D721Med (cell line): ENCODE data around the gene SCT.
"Not testable (repeated sequence)": the region's sequence is repeated elsewhere in the genome, so short reads cannot be mapped to it uniquely, and the experiment has no call there.

ENCODE experiments used
- DNase-seq: peaks from one replicate; pipeline ENCODE4 v3.0.0; 2011; ENCODE audit warnings: low spot score; ENCODE audit not compliant: insufficient read length
- FAIRE-seq: peaks from 2 replicates; lab custom pipeline; 2011; peaks lifted over from hg19 to GRCh38; lab: Jason Lieb, UNC
- TF ChIP-seq, protein P1 (sequence below): IDR thresholded peaks from 2 replicates; pipeline ENCODE4 v1.5.1; 2012; ENCODE audit warnings: mild to moderate bottlenecking, control low read depth; ENCODE audit not compliant: insufficient read depth; ENCODE audit errors: missing control alignments

SCT gene

DNA sequence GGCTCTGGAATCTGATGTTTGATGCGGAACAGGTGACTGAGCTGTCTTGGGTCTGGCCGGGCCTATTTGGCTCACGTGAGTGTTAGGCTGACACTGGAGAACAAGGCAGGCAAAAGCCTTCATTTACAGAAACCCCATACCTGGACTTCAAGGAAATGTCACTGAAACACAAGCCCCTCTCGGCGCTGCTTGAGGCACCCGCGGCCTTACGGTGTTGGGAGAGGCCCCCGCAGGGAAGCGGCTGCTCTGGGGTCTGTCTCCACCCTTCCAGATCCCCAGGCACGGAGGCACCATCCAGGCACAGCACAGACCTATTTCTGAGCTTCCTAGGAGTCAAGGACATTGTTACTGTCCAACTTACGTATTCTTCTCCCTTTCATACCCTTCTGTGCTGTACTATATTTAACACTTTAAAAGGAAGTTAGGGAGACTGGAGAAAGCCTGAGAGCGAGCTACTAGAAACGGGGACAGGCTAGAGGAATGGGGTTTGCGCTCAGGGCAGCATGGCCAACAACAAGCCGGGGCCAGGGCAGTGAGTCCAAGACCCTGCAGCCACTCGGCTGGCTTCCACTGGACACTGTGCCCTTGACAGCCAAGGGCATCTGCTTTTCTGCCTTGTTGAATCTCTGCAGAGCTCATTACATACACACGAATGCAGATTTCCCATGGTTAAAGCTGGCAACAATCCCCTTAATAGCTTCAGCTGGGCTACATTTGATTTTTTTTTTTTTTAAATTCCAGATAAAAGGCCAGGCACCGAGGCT, 33.9 kb upstream of the SCT start:
- no peak for FAIRE-seq
- TF ChIP-seq, protein P1, sequence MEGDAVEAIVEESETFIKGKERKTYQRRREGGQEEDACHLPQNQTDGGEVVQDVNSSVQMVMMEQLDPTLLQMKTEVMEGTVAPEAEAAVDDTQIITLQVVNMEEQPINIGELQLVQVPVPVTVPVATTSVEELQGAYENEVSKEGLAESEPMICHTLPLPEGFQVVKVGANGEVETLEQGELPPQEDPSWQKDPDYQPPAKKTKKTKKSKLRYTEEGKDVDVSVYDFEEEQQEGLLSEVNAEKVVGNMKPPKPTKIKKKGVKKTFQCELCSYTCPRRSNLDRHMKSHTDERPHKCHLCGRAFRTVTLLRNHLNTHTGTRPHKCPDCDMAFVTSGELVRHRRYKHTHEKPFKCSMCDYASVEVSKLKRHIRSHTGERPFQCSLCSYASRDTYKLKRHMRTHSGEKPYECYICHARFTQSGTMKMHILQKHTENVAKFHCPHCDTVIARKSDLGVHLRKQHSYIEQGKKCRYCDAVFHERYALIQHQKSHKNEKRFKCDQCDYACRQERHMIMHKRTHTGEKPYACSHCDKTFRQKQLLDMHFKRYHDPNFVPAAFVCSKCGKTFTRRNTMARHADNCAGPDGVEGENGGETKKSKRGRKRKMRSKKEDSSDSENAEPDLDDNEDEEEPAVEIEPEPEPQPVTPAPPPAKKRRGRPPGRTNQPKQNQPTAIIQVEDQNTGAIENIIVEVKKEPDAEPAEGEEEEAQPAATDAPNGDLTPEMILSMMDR: no peak
- no peak for DNase-seq

DNA sequence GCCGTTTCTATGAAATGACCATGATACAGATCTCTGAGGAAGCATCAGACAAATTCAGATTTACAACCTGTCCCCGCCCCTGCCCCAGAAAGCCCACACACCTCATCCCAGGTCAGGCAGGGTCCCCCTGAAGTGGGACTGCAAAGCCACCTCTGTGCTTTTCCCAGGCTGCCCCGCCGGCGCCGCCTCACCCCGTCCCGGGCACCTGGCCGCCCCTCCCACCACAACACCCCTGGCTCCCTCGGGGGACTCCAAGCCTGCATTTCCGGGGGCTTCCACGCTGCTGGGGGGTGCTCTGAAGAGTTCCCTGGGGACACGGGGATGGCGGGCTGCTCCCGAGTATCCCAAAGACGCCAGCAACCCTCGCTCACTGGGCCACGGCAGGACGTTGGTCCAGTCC, 33.3 kb upstream of the SCT start:
- TF ChIP-seq, protein P1: no peak
- FAIRE-seq: no peak
- no peak for DNase-seq

DNA sequence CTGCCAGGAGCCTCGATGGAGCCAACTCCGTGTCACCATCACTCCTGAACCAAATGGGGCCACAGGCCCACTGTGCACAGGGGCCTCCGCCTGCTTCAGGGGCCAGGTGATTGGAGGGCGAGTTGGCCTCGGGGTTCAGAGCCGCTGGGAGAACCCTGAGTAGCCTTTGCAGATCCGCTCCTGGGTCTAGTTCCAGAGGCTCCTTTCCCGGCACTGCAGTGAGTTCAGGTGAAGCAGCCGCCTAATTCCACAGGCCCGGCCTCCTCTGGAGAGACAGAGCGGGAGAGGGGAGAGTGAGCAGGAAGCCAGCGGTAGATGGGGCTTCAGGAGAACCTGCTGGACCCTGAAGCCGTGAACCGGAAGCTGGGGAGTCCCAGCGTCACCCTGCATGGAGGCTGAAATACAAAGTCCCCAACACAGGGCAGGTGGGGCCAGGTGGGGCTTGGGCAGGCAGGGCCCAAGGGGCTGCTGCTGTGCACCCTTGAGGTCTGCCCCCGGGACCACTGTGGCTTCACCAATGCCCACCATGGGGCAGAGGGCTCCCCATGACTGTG, 32.6 kb upstream of the SCT start:
- DNase-seq (no peak), FAIRE-seq (no peak)
- TF ChIP-seq, protein P1: no peak

DNA sequence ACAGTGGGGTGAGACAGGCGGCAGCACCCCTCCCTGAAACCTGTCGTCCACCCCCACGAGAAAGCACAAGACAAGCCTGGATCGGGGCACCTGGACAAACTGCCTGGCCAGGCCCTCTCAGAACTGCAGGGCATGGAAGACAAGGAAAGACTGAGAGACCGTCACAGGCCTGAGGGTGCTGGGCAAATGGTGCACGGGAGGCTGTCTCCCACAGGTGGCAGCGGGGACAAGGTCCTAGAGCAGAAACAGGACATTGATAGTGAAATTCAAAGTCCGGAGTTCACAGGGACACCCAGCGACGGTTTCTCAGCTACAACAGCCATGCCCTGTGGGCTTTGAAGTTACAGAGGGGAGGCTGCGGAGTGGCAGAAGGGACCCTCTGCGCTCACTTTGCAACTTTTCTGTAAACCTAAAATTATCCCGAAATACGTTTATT, 30.7 kb upstream of the SCT start:
- DNase-seq (no peak), FAIRE-seq (no peak)
- TF ChIP-seq, protein P1: no peak

DNA sequence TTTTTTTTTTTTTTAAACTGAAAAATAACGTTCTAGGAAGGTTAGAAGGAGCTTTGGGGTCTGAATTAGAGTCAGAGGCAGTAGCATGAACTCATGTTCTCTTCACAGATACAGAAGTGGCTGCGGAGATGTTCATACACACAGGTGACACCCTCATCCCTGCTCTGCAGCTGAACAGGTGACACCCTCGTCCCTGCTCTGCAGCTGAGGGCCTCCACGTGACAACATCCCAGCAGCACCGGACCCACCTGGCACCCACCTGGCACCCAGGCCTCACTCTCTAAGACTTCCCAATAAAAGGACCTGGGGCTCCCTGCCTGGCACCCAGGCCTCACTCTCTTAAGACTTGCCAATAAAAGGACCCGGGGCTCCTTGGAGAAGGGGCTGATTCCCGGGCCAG, 29.9 kb upstream of the SCT start:
- no peak for DNase-seq
- no peak for FAIRE-seq
- TF ChIP-seq, protein P1: no peak

DNA sequence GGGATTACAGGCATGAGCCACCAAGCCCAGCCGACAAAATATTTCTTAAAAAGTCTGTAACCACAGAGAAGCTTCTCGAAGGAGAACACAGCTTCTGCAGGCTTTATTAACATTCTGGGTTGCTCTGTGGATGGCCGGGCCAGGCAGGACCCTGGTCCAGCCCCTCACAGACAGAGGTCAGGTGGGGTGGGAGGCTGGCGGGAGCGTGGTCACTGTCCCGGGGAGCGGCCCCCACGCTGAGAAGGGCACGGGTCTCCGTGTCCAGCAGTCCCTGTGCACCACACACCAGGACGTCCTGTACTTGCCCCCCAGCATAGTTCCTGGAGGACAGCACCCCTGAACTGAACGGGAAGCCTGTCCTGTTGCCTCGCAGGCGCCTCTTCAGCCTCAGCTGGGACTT, 29.4 kb upstream of the SCT start:
- DNase-seq: no peak
- TF ChIP-seq, protein P1: no peak
- no peak for FAIRE-seq

DNA sequence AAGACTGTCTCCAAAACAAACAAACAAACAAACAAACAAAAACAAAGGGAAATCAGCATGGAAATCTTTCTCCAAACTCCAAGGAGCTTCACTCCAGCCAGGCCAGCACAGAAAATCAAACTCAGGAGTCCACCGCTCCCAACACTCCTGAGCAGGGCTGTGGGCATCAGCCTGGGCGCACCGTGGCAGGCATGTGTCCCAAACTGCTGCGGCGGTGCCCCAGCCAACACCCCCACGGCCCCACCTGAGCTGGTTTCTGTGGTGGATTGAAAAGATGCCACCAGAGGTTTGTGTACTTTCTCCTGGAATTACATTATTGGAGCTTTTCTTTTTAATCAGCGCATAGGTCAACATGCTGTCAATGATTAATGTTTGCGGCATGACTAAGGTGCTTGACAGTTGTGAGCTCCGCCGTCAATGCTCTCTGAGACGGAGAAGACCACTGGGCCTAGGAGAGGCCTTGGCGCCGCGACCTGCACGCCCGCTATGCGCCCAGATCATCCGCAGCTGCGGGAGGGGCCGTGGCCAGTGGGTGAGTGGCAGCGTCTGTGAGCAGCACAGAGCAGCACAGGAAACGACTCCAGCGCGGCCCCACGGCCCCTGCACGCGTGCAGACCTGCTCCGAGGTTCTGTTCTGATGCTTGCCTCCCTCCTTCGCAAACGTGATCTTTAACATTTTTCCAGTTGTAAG, 28.2 kb upstream of the SCT start:
- DNase-seq (no peak), FAIRE-seq (no peak)
- TF ChIP-seq, protein P1: no peak

DNA sequence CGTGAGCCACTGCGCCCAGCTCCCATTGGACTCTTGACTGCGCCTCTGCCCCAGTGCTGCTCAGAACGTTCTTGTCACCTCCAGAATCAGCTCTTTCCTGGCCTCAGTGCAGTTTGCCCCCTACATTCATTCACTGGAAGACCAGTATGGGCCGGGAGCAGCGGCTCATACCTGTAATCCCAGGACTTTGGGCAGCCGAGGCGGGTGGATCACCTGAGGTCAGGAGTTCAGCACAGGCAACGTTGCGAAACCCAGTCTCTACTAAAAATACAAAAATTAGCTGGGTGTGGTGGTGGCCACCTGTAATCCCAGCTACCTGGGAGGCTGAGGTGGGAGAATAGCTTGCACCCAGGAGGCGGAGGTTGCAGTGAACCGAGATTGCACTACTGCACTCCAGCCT, 27.5 kb upstream of the SCT start:
- DNase-seq, FAIRE-seq: not testable (repeated sequence)
